ENCODE measurements around the gene VASP.
A peak's percentile ranks its signal among the peaks of the same experiment; 100 is the strongest.
"Not testable (repeated sequence)": the region's sequence is repeated elsewhere in the genome, so short reads cannot be mapped to it uniquely, and the experiment has no call there.

Gene VASP

DNA sequence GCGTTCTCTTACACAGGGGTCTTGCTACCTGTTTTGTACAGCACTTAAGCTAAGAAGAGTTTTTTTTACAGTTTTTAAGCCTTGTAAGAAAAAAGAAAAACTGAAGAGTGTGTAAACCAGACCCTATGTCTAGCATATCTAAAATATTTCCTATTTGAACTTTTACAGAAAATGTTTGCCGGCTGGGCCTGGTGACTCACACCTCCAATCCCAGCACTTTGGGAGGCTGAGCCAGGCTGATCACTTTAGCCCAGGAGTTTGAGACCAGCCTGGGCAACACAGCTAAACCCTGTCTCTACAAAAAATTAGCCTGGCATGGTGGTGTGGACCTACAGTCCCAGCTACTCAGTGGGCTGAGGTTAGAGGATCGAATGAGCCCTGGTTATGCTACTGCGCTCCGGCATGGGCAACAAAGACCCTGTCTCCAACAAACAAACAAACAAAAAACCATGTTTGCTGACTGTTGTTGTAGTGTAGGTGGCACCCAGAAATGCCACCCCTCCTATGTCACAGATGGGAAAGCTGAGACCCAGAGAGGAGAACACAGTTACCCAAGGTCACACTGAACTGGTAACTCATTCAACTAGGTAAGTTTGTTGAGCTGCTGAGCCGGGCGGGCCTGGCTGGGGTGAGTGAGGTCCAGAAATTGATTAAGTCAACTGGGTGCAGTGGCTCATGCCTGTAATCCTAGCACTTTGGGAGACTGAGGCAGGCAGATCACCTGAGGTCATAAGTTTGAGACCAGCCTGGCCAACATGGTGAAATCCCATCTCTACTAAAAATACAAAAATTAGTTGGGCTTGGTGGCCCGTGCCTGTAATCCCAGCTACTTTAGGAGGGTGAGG lies 1.9 kb upstream of the VASP start:
- Histone ChIP-seq H3K9me3 (replicated peaks in 1 of 11) (no peaks in the 10 kb centered on the region), H3K4me2 (peak overlapping the region; percentile 83 to 99 (median 94)), H3K4me1 (peaks cover 38 to 66% (median 51%) of the 10 kb centered on the region in 10 experiments), H4K20me1 (peaks cover 3 to 25% (median 19%) of the 10 kb centered on the region in 11 experiments; a peak in 17 of 22 replicates), H3K4me3 (peak overlapping the region in 8 of 10 experiments; percentile 80 to 99 (median 96); a peak in 9 of 20 replicates), H3K27me3 (peaks cover 0 to 10% (median 5%) of the 10 kb centered on the region in 11 experiments; a peak in 10 of 22 replicates), H3K36me3 (peaks cover 0 to 16% (median 3%) of the 10 kb centered on the region in 11 experiments; a peak in 11 of 22 replicates), H3K27ac (peak overlapping the region in 6 of 11 experiments; percentile 88 to 94 (median 91); a peak in 9 of 22 replicates), H3K9ac (peak overlapping the region in 7 of 11 experiments; percentile 57 to 95 (median 93); a peak in 10 of 22 replicates)
- TF ChIP-seq Cebpa-rat (IDR thresholded peaks at IDR 0.05), result no peak

DNA sequence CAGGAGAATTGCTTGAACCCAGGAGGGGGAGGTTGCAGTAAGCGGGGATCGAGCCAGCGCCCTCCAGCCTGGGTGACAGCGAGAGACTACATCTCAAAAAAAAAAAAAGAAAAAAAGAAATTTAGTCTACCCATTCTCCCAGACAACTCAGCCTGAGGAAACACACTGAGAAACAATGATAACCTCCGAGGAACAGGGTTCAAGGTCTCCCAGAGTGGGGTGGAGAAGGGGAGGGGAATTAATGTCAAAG lies 1.4 kb upstream of the VASP start:
- Histone ChIP-seq H3K4me3 (peak overlapping the region; percentile 80 to 99 (median 97)), H3K4me1 (peaks cover 43 to 69% (median 56%) of the 10 kb centered on the region in 10 experiments)

GRCh38 chr19:45506246-45506988 lies 862 bp upstream of the VASP start:
- peaks cover 5 to 36% (median 29%) of the 10 kb centered on the region in 11 experiments; a peak in 17 of 22 replicates for H4K20me1 ChIP-seq
- peak overlapping the region; percentile 84 to 94 (median 90) for H3K27ac ChIP-seq
- H3K36me3 ChIP-seq, result peaks cover 0 to 27% (median 8%) of the 10 kb centered on the region in 11 experiments; a peak in 12 of 22 replicates
- peaks cover 0 to 3% (median 0%) of the 10 kb centered on the region in 11 experiments; a peak in 2 of 22 replicates for H3K27me3 ChIP-seq
- H3K4me2 ChIP-seq, result peak overlapping the region; percentile 91 to 99 (median 95)
- H3K9ac ChIP-seq, result peak overlapping the region; percentile 89 to 97 (median 93)
- no peak for TF ChIP-seq Cebpa-rat (IDR thresholded peaks at IDR 0.05)
- peak overlapping the region; percentile 80 to 99 (median 97) for H3K4me3 ChIP-seq
- H3K4me1 ChIP-seq, result peaks cover 48 to 69% (median 57%) of the 10 kb centered on the region in 10 experiments
- no peaks in the 10 kb centered on the region for H3K9me3 ChIP-seq (replicated peaks in 1 of 11)

More for the DNA sequence above, 1.4 kb upstream of the VASP start:
- Histone ChIP-seq H3K4me2 (peak overlapping the region; percentile 83 to 99 (median 94)), H3K36me3 (peaks cover 0 to 22% (median 7%) of the 10 kb centered on the region in 11 experiments; a peak in 11 of 22 replicates), H3K27ac (peak overlapping the region; percentile 64 to 94 (median 90); a peak in 21 of 22 replicates), H3K9ac (peak overlapping the region; percentile 89 to 97 (median 93); a peak in 20 of 22 replicates), H3K27me3 (peaks cover 0 to 8% (median 2%) of the 10 kb centered on the region in 11 experiments; a peak in 4 of 22 replicates), H3K9me3 (replicated peaks in 1 of 11) (no peaks in the 10 kb centered on the region), H4K20me1 (peaks cover 5 to 31% (median 24%) of the 10 kb centered on the region in 11 experiments; a peak in 17 of 22 replicates)
- TF ChIP-seq Cebpa-rat (IDR thresholded peaks at IDR 0.05), result no peak

DNA sequence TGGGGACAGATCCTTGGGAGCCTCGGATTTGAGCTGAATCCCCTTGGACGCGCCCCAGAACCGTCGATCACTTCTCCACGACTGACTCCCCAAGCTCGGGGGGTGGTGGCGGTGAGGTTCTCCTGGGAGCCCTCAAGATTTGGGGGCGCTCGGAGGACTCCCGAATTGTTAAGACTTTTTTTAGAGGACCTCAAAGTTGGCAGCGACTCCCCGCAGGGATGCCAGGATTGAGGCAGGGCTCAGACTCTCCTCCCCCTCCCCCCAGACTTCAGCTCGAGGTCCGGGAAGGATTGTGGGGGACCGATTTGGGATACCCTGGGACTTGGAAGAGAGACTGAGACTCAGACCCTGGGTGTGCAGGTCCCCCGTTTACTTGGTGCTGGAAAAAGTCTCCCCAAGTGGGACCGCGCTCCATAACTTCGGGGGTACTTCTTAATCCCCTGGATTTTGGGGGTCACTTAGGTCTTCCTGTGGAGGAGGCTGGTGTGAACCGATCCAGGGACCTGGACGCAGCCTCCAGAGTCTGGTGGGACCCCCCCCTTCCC lies 665 bp downstream of the VASP start:
- Histone ChIP-seq H3K27ac (peak overlapping the region; percentile 84 to 94 (median 90)), H3K9me3 (replicated peaks in 1 of 11) (no peaks in the 10 kb centered on the region), H3K9ac (peak overlapping the region; percentile 89 to 97 (median 93)), H3K4me1 (peaks cover 49 to 69% (median 59%) of the 10 kb centered on the region in 10 experiments), H3K4me3 (peak overlapping the region; percentile 80 to 99 (median 97)), H4K20me1 (peaks cover 7 to 51% (median 37%) of the 10 kb centered on the region in 11 experiments; a peak in 18 of 22 replicates), H3K27me3 (no peaks in the 10 kb centered on the region), H3K36me3 (peaks cover 0 to 42% (median 8%) of the 10 kb centered on the region in 11 experiments; a peak in 12 of 22 replicates), H3K4me2 (peak overlapping the region; percentile 71 to 99 (median 95); a peak in 21 of 22 replicates)
- no peak for TF ChIP-seq Cebpa-rat (IDR thresholded peaks at IDR 0.05)

DNA sequence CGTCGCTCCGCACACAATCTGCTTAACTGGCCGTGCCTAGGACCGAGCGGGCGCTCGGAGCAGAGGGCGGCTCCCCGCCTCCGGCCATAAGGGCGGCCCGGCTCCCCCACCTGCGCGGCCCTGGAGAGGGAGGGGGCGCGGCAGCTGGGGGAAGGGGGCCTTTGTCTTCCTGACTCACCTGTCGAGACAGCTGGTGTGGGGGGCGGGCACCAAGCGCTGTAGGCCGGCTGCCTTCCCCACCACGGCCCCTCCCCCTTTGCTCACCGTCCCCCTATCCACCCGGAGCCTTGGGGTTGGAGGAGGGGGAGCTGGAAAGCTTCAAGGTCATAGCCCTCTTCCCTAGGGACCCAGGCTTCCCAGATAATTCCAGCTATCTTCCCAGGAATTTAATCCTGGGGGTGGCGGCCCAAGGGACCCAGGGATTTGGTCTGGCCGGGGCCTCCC lies 1.2 kb downstream of the VASP start:
- Histone ChIP-seq H4K20me1 (peaks cover 8 to 56% (median 42%) of the 10 kb centered on the region in 11 experiments; a peak in 18 of 22 replicates), H3K4me3 (peak overlapping the region; percentile 80 to 99 (median 97)), H3K4me2 (peak overlapping the region; percentile 71 to 99 (median 95)), H3K27me3 (no peaks in the 10 kb centered on the region), H3K9me3 (replicated peaks in 1 of 11) (no peaks in the 10 kb centered on the region), H3K27ac (peak overlapping the region; percentile 84 to 94 (median 90)), H3K36me3 (peaks cover 0 to 47% (median 8%) of the 10 kb centered on the region in 11 experiments; a peak in 12 of 22 replicates), H3K9ac (peak overlapping the region; percentile 89 to 97 (median 93)), H3K4me1 (peaks cover 54 to 69% (median 64%) of the 10 kb centered on the region in 10 experiments)
- no peak for TF ChIP-seq Cebpa-rat (IDR thresholded peaks at IDR 0.05)

GRCh38 chr19:45508861-45509691 lies 1.8 kb downstream of the VASP start:
- peak overlapping the region; percentile 91 to 99 (median 95) for H3K4me2 ChIP-seq
- H4K20me1 ChIP-seq, result peaks cover 8 to 62% (median 49%) of the 10 kb centered on the region in 11 experiments; a peak in 18 of 22 replicates
- H3K9me3 ChIP-seq (replicated peaks in 1 of 11), result no peaks in the 10 kb centered on the region
- H3K36me3 ChIP-seq, result peaks cover 0 to 53% (median 11%) of the 10 kb centered on the region in 11 experiments; a peak in 13 of 22 replicates
- peak overlapping the region; percentile 89 to 97 (median 93) for H3K9ac ChIP-seq
- TF ChIP-seq Cebpa-rat (IDR thresholded peaks at IDR 0.05), result no peak
- H3K27ac ChIP-seq, result peak overlapping the region; percentile 84 to 94 (median 90)
- H3K4me1 ChIP-seq, result peaks cover 60 to 69% (median 66%) of the 10 kb centered on the region in 10 experiments
- H3K4me3 ChIP-seq, result peak overlapping the region; percentile 80 to 99 (median 97)
- H3K27me3 ChIP-seq, result no peaks in the 10 kb centered on the region

DNA sequence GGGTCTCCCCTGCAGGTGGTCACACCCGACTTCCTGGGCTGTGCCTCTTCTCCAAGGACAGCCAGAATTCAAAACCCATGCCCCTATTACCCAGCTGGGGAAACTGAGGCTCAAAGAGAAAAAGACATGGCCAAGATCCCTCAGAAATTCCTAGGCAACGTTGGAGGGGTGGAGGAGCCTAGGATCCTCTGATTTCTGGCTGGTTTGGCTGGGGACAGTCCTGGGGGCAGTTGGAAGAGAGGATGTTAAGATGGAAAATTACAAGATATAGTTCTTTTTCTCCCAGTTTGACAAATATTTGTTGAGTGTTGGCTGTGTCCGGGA lies 2.4 kb downstream of the VASP start:
- Histone ChIP-seq H3K9ac (peak overlapping the region; percentile 53 to 95 (median 91); a peak in 20 of 22 replicates), H3K27ac (peak overlapping the region; percentile 21 to 94 (median 68); a peak in 21 of 22 replicates), H3K27me3 (no peaks in the 10 kb centered on the region), H3K4me1 (peaks cover 64 to 75% (median 68%) of the 10 kb centered on the region in 10 experiments), H4K20me1 (peaks cover 8 to 68% (median 52%) of the 10 kb centered on the region in 11 experiments; a peak in 18 of 22 replicates), H3K9me3 (replicated peaks in 1 of 11) (no peaks in the 10 kb centered on the region), H3K4me2 (peak overlapping the region; percentile 91 to 99 (median 95)), H3K4me3 (peak overlapping the region in 9 of 10 experiments; percentile 80 to 99 (median 98); a peak in 19 of 20 replicates), H3K36me3 (peaks cover 0 to 59% (median 11%) of the 10 kb centered on the region in 11 experiments; a peak in 13 of 22 replicates)
- TF ChIP-seq Cebpa-rat (IDR thresholded peaks at IDR 0.05), result no peak

GRCh38 chr19:45510352-45510751 lies 3.1 kb downstream of the VASP start:
- peak overlapping the region; percentile 91 to 99 (median 95); a peak in 21 of 22 replicates for H3K4me2 ChIP-seq

More at GRCh38 chr19:45510352-45510751, 3.1 kb downstream of the VASP start:
- H3K27me3 ChIP-seq; H3K9me3 ChIP-seq (replicated peaks in 1 of 11): not testable (repeated sequence)
- peak overlapping the region in 4 of 11 experiments; percentile 68 to 94 (median 90); a peak in 6 of 22 replicates for H3K27ac ChIP-seq
- H3K4me1 ChIP-seq, result peaks cover 62 to 81% (median 71%) of the 10 kb centered on the region in 10 experiments
- H3K9ac ChIP-seq, result peak overlapping the region in 9 of 11 experiments; percentile 53 to 95 (median 91); a peak in 15 of 22 replicates
- H3K4me3 ChIP-seq, result peak overlapping the region in 7 of 10 experiments; percentile 80 to 99 (median 98); a peak in 13 of 20 replicates
- peaks cover 8 to 75% (median 52%) of the 10 kb centered on the region in 11 experiments; a peak in 18 of 22 replicates for H4K20me1 ChIP-seq
- H3K36me3 ChIP-seq, result peaks cover 0 to 61% (median 11%) of the 10 kb centered on the region in 11 experiments; a peak in 13 of 22 replicates
